Measurements from ENCODE around the gene PCDH9. TPM values are rescaled to one million over a fixed set of nuclear protein-coding genes. Genes with fewer than 3 reads are reported as not detected.
A peak's percentile ranks its signal among the peaks of the same experiment; 100 is the strongest.

The PCDH9 gene
- total RNA-seq, 1 donor from 2014 or later = 9.8 TPM

DNA sequence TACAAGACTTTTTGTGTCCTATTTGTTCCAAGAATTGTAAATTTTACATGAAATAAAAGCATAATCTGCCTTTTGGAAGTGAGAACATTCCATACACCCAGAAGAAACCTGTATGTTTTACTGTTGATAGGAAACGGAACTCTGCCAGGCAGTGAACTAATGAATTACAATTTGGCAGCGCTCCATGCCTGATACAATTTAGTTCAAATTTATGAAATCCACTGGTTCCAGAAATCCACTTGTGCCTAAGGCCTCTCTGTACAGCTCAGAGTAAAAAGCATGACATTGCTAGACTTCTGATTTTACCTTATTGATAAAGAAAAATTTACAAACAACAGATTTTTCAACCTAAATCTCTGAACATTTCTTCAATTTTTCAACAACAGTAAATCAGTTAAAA is 78.1 kb downstream of the PCDH9 start:
- H3K27me3 Mint-ChIP-seq (ENCODE audit: low read depth) = no peaks in the 10 kb centered on the region
- no peak overlapping the region for H3K4me3 Mint-ChIP-seq (ENCODE audit: unreplicated experiment)
- no peak for DNase-seq (ENCODE audit: low spot score)
- H3K36me3 Mint-ChIP-seq (ENCODE audit: low read depth) = no peaks in the 10 kb centered on the region
- TF ChIP-seq, protein P1, sequence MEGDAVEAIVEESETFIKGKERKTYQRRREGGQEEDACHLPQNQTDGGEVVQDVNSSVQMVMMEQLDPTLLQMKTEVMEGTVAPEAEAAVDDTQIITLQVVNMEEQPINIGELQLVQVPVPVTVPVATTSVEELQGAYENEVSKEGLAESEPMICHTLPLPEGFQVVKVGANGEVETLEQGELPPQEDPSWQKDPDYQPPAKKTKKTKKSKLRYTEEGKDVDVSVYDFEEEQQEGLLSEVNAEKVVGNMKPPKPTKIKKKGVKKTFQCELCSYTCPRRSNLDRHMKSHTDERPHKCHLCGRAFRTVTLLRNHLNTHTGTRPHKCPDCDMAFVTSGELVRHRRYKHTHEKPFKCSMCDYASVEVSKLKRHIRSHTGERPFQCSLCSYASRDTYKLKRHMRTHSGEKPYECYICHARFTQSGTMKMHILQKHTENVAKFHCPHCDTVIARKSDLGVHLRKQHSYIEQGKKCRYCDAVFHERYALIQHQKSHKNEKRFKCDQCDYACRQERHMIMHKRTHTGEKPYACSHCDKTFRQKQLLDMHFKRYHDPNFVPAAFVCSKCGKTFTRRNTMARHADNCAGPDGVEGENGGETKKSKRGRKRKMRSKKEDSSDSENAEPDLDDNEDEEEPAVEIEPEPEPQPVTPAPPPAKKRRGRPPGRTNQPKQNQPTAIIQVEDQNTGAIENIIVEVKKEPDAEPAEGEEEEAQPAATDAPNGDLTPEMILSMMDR (IDR thresholded peaks at IDR 0.05) = no peak
- no peak overlapping the region for H3K27ac Mint-ChIP-seq (ENCODE audit: unreplicated experiment)
- H3K4me1 Mint-ChIP-seq (ENCODE audit: low read depth) = peaks cover 15% of the 10 kb centered on the region
- no peaks in the 10 kb centered on the region for H3K9me3 Mint-ChIP-seq (ENCODE audit: low read depth)

DNA sequence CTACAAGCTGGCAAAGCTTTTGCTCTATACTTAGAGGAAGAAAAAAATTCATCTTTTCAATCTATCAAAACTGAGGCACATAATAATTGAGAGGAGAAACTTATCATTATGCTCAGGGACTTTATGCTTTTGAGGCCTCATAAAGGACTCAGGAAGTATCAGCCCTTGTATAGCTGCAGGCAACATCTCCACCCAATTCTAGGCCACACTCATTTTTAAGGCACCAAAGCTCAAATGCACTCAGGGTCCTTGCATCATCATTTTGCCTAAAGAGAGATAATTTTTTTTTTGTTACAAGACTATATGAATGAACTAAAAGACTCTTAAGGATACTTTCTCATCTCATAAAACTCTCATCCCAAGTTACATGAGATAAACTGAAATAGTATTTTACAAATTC is 78.5 kb downstream of the PCDH9 start:
- H3K27me3 Mint-ChIP-seq (ENCODE audit: low read depth) = no peaks in the 10 kb centered on the region
- H3K4me1 Mint-ChIP-seq (ENCODE audit: low read depth) = peaks cover 19% of the 10 kb centered on the region
- H3K9me3 Mint-ChIP-seq (ENCODE audit: low read depth) = no peaks in the 10 kb centered on the region
- no peak overlapping the region for H3K27ac Mint-ChIP-seq (ENCODE audit: unreplicated experiment)
- H3K36me3 Mint-ChIP-seq (ENCODE audit: low read depth) = no peaks in the 10 kb centered on the region
- no peak overlapping the region for H3K4me3 Mint-ChIP-seq (ENCODE audit: unreplicated experiment)
- DNase-seq (ENCODE audit: low spot score) = no peak
- TF ChIP-seq, protein P1 (IDR thresholded peaks at IDR 0.05) = no peak

DNA sequence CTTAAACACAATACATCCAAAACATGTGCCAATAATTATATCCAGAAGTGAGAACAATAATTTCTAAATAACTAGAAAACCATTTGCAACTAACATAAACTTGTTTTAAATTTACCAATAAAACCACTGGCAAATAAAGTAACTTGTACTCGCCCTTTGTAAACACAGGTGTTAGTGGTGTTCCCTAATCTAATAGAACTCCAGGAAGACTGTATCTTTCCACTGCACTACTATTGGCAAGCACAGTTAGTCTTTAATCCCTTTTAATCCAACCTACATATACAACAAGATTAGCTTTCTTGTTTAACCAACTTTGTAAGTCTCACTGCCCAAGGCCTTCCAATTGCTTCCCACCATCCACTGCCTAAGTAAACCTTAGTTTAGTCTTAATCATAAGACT is 79.5 kb downstream of the PCDH9 start:
- Mint-ChIP-seq H3K9me3 (ENCODE audit: low read depth) (no peaks in the 10 kb centered on the region), H3K4me1 (ENCODE audit: low read depth) (peaks cover 23% of the 10 kb centered on the region), H3K4me3 (ENCODE audit: unreplicated experiment) (no peak overlapping the region), H3K27me3 (ENCODE audit: low read depth) (no peaks in the 10 kb centered on the region), H3K27ac (ENCODE audit: unreplicated experiment) (no peak overlapping the region), H3K36me3 (ENCODE audit: low read depth) (no peaks in the 10 kb centered on the region)
- DNase-seq (ENCODE audit: low spot score) = no peak
- TF ChIP-seq, protein P1 (IDR thresholded peaks at IDR 0.05) = no peak

DNA sequence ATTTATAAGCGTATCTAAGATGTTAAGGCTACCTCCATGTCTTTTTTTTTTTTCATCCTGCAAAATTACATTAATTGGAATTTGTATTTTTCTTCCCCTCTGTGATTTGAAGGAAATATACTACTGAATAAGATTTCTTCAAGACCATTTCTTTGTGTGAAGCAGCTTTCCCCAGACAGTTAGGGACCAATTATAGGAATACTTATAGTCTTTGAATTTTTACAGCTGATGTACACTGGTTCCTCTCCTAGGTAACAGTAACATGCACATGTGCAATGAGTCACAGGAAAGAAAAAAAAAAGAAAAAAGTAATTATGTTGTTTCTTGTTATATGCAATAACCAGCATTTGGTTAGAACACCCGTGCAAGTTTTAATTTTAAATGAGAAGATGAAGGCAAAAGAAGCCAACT is 82.0 kb downstream of the PCDH9 start:
- Mint-ChIP-seq H3K4me3 (ENCODE audit: unreplicated experiment) (no peak overlapping the region), H3K27me3 (ENCODE audit: low read depth) (no peaks in the 10 kb centered on the region), H3K4me1 (ENCODE audit: low read depth) (peaks cover 23% of the 10 kb centered on the region), H3K36me3 (ENCODE audit: low read depth) (no peaks in the 10 kb centered on the region), H3K27ac (ENCODE audit: unreplicated experiment) (peak overlapping the region; percentile 92), H3K9me3 (ENCODE audit: low read depth) (no peaks in the 10 kb centered on the region)
- DNase-seq (ENCODE audit: low spot score) = no peak
- TF ChIP-seq, protein P1 (IDR thresholded peaks at IDR 0.05) = no peak

DNA sequence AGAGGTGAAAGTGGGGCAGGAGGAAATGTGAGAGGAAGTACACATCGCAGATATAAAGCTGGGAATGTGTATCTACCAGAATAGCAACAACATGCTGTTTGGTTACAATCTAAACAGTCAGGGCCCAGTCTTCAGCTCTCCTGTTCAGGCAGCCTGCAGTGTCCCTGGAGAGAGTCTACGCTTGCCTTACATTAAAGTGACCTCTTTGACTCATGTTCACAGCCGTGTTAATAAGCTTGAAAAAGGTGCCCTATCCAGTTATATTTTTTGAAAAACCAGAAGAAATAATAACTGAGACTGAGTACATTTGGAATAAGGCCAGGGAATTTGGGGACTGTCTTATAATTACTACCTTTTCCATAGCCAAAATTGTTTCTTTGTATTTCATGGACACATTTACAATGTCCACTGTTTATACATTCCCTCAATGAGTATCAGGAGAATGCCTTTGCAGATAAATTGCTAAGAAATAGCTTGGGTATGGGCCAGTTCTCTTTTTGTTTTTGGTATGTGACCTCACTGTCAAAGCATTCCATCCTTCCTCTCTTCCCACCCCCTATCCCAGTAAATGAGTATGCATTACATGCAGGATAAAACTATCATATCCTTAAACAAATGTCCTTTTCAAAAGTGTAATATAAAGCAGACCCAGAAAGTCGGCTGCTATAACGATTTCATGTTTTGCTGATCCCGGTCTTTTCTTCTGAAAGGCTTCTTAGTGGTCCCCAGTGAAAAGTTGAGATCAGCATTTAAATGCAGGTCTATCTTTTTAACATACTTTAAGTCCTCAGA is 82.6 kb downstream of the PCDH9 start:
- DNase-seq (ENCODE audit: low spot score) = no peak
- peak overlapping the region; percentile 57 for H3K4me3 Mint-ChIP-seq (ENCODE audit: unreplicated experiment)
- peaks cover 23% of the 10 kb centered on the region for H3K4me1 Mint-ChIP-seq (ENCODE audit: low read depth)
- peak overlapping the region; percentile 92 for H3K27ac Mint-ChIP-seq (ENCODE audit: unreplicated experiment)
- H3K36me3 Mint-ChIP-seq (ENCODE audit: low read depth) = no peaks in the 10 kb centered on the region
- no peaks in the 10 kb centered on the region for H3K27me3 Mint-ChIP-seq (ENCODE audit: low read depth)
- no peaks in the 10 kb centered on the region for H3K9me3 Mint-ChIP-seq (ENCODE audit: low read depth)
- TF ChIP-seq, protein P1 (IDR thresholded peaks at IDR 0.05) = no peak
